SU-DHL-6 (cell line): Measurements from ENCODE around the gene APOL4.

Experiments
- CTCF ChIP-seq: fragments of 200-600 bp; sonication (generic); IDR thresholded peaks from one replicate; pipeline ENCODE4 v1.5.1; 2017; ENCODE audit warnings: antibody characterized with exemption, mild to moderate bottlenecking, low read length, moderate library complexity; ENCODE audit not compliant: insufficient read depth, poor library complexity, severe bottlenecking
- EZH2phosphoT487 ChIP-seq: fragments of 200-600 bp; sonication (generic), shearing (Covaris generic); conservative IDR thresholded peaks from 2 replicates; pipeline ENCODE4 v1.6.1; 2018; ENCODE audit warnings: mild to moderate bottlenecking, antibody characterized with exemption, low read length, moderate library complexity, mixed read lengths

GRCh38 chr22:36199001-36199551 is 2.5 kb downstream of the APOL4 start:
- TF ChIP-seq CTCF = no peak
- TF ChIP-seq EZH2phosphoT487 = no peak
